D341Med (cell line): ENCODE measurements around the gene SGCD.

Source experiments
- DNase-seq: peaks from one replicate; pipeline ENCODE4 v3.0.0; 2012; ENCODE audit warnings: low spot score

The SGCD gene

GRCh38 chr5:156459812-156460385 is 132.9 kb downstream of the SGCD start:
- DNase-seq: no peak

GRCh38 chr5:156460471-156460870 is 133.5 kb downstream of the SGCD start:
- DNase-seq: no peak

GRCh38 chr5:156466871-156467270 is 139.9 kb downstream of the SGCD start:
- no peak for DNase-seq

GRCh38 chr5:156469636-156470035 is 142.7 kb downstream of the SGCD start:
- no peak for DNase-seq

- no peak for DNase-seq
These were observed 144.9 kb downstream of the SGCD start for GRCh38 chr5:156471893-156472292.

- DNase-seq: no peak
These were observed 146.4 kb downstream of the SGCD start for GRCh38 chr5:156473269-156473908.

GRCh38 chr5:156474251-156474650 is 147.3 kb downstream of the SGCD start:
- DNase-seq: no peak

GRCh38 chr5:156475182-156476157 is 148.5 kb downstream of the SGCD start:
- no peak for DNase-seq

GRCh38 chr5:156476158-156476551 is 149.2 kb downstream of the SGCD start:
- DNase-seq: no peak

GRCh38 chr5:156476678-156477077 is 149.7 kb downstream of the SGCD start:
- no peak for DNase-seq

GRCh38 chr5:156477196-156477595 is 150.2 kb downstream of the SGCD start:
- no peak for DNase-seq

GRCh38 chr5:156479849-156480248 is 152.9 kb downstream of the SGCD start:
- peak; percentile 37 for DNase-seq

- DNase-seq: peak; percentile 26
These were observed 154.8 kb downstream of the SGCD start for GRCh38 chr5:156481741-156482140.

GRCh38 chr5:156482818-156483217 is 155.9 kb downstream of the SGCD start:
- no peak for DNase-seq

- DNase-seq: no peak
These were observed 159.7 kb downstream of the SGCD start for GRCh38 chr5:156486394-156487238.

GRCh38 chr5:156491766-156492165 is 164.8 kb downstream of the SGCD start:
- DNase-seq: no peak

- no peak for DNase-seq
These were observed 169.3 kb downstream of the SGCD start for GRCh38 chr5:156496291-156496690.

GRCh38 chr5:156497804-156498208 is 170.8 kb downstream of the SGCD start:
- DNase-seq: no peak

- DNase-seq: no peak
These were observed 171.4 kb downstream of the SGCD start for GRCh38 chr5:156498226-156498980.

- no peak for DNase-seq
These were observed 173.8 kb downstream of the SGCD start for GRCh38 chr5:156500755-156501154.

- DNase-seq: no peak
These were observed 178.1 kb downstream of the SGCD start for GRCh38 chr5:156505101-156505500.
